HG03457 (cell line): ENCODE data around the gene KLHL3.

ENCODE experiments used
- ATAC-seq: cut with Tn5 transposase; IDR thresholded peaks from one replicate; pipeline ENCODE4 v1.9.1; 2021; ENCODE audit warnings: moderate number of reproducible peaks; ENCODE audit not compliant: unreplicated experiment

Gene KLHL3

GRCh38 chr5:137612576-137612975, 123.3 kb downstream of the KLHL3 start:
- no peak for ATAC-seq

DNA sequence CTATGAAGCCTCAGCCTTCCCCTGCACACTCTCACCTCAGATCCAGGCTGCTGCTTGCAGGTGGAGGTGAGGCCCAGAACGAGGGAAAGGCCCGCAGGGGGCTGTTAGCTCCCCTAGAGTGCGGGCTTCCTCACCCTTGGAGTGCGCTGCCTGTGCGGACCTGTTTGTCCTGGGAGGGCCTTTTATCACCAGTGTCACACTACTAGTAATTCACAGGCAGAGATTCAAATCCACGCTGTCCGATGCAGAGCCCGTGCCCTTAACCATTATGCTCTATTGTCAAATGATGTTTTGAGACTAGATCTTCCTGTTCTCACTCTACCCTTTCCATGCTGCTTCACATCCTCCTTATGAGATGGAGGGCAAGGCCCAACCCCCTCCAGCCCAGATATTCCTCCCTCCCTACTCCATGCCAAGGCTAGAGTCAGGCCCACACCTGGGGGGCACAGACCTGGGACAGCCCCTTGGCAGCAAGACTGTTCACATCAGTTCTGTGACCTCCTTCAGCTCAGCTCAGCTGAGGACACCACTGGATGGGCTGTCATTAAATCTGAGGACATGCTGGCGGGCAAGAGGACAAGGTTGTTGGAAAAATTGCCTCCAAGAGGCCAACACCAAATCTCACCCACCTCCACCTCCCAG, 124.0 kb downstream of the KLHL3 start:
- ATAC-seq, result no peak

GRCh38 chr5:137611011-137611580, 124.8 kb downstream of the KLHL3 start:
- no peak for ATAC-seq

DNA sequence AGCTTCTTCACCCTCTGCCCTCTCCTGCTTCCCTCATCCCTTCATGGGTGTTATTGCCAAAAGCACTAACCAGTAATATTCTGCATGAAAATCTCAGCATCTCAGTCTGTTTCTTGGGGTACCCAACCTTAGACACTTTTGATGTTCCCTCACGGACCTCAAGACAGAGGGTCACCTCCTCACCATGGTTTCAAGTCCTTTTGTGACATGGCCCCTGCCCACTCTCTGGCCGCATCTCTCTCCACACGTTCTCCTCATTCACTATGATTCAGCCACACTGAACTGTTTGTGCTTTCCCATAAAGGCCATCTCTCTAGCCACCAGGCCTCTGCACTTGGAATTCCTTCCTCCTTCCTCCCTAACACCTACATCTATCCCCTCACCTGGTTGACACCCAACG, 125.3 kb downstream of the KLHL3 start:
- no peak for ATAC-seq

GRCh38 chr5:137609127-137609526, 126.8 kb downstream of the KLHL3 start:
- no peak for ATAC-seq

GRCh38 chr5:137607771-137608170, 128.1 kb downstream of the KLHL3 start:
- ATAC-seq, result no peak

DNA sequence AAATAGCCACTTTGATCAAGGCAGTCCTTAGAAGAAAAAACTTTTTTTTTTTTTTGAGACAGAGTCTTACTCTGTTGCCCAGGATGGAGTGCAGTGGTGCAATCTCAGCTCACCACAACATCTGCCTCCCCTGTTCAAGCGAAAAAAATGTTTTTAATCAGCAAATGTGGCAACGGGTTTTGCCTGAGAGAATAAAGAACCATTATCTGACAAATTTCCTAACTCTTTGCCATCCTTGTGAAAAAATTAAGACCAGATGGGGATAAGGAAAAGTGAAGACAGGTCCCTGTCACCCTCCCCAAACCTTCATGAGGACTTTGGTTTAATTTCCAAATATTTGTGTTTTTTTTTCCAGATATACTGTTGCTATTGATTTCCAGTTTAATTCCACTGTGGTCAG, 129.5 kb downstream of the KLHL3 start:
- ATAC-seq, result no peak

DNA sequence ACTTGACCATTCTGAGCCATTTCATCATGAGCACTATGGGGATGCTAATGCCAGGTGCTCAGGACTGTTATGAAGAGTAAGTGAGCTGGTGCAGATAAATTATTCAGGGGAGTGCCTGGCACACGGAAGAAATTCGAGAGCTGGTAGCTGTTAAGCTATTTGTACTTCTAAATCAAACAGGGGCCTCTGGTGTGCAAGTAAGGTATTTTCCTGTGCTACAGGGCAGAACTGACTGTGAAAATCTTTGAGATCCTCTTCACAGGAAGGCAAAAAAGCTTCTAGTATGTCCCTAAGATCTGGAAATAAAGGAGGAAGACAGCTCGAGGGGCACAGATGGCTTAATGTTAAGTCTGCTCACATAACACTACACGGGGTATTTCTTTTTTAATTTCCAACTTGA, 130.5 kb downstream of the KLHL3 start:
- no peak for ATAC-seq

DNA sequence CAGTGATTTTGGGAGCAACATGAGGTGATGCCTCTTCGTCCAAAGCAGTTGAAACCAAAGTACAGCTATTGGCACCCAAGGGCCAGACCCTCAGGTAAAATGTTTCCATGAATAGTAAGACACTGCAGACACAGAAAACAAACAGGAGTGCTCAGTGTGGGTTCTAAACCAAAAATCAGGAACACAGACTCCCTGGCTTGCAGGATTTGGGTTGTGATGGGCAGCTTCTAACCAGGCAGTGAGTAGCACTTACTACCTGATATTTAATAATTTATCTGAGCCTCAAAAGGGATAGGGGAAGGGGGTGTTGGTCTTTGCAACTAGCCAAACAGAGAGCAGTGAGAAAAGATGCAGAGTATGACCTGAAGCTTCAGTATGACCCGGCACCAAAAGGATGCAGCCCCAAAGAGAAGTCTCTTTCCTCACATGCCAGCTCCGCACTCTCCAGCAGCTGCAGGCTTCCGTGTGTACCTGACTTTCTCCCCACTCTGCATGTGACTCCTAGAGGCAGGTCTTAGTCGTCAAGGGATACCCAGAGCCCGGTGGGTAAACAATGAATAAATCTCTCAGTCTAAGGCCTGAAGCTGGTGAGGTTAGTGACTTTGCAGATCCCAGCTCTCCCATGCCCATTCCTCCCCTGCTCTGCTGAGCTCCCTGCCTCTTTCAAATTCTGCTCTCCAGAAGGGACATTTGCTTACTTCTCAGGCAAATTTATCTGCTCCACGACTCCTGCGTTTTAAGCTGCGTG, 131.4 kb downstream of the KLHL3 start:
- no peak for ATAC-seq

DNA sequence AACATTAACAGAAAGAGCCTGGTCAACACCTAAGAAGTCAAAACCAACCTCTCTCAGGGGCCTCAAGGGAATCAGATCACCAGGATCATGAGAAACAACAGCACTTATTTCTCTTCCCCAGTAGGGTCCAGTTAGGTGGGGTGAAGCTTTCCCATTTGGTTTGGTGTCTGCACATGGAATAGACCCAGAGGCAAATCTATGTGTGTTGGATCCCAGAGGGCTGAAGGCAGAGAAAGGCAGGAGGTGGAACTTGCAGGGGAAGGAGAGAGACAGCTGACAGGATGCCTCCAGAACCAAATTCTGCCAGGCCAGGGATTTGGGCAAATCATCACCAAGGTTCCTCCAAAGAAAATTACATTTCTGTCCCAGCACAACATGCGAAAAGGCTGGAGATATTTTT, 132.0 kb downstream of the KLHL3 start:
- ATAC-seq, result no peak

GRCh38 chr5:137603356-137603755, 132.5 kb downstream of the KLHL3 start:
- ATAC-seq, result no peak

GRCh38 chr5:137602721-137603273, 133.1 kb downstream of the KLHL3 start:
- no peak for ATAC-seq

- no peak for ATAC-seq
These were observed 135.0 kb downstream of the KLHL3 start for GRCh38 chr5:137600721-137601360.

- ATAC-seq, result no peak
These were observed 136.4 kb downstream of the KLHL3 start for GRCh38 chr5:137599457-137599856.

DNA sequence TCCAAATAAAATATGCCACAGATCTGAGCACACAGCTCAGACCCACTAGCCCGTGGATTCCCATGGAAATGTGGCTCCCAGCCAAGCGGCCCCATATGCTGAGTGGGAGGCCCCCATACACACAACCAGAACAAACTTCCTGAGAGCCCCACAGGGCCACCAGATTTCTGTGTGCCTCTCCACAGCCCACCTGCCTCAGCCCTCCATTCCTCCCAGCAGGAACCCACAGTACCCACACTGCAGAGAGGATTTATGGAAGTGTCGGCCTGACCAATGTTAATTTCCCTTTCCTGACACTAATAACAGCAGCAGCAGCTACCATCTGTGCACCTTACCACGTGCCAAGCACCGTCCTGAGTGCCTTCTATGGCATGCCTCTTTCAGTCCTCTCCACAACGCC, 137.5 kb downstream of the KLHL3 start:
- ATAC-seq, result no peak

DNA sequence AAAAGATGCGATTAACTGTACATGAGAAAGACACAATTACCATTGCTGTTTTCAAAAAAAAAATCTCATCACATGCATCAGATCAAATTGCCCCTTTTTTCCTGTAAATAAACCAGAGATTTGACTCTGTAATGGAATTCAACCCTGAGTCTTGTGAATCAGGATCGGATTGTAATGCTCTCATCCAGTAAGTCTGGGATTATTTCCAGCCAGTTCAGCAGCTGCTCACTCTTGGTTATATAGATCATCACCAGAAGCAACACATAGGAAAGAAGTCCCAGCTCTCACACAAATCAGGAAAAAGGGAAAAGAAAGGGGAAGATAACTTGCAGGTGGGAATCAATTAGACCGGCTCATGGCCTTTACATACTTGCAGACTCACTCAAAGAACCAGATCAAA, 138.9 kb downstream of the KLHL3 start:
- ATAC-seq, result no peak

- no peak for ATAC-seq
These were observed 140.4 kb downstream of the KLHL3 start for GRCh38 chr5:137595396-137596079.

GRCh38 chr5:137594717-137595116, 141.2 kb downstream of the KLHL3 start:
- ATAC-seq, result no peak

GRCh38 chr5:137592317-137592716, 143.6 kb downstream of the KLHL3 start:
- no peak for ATAC-seq

DNA sequence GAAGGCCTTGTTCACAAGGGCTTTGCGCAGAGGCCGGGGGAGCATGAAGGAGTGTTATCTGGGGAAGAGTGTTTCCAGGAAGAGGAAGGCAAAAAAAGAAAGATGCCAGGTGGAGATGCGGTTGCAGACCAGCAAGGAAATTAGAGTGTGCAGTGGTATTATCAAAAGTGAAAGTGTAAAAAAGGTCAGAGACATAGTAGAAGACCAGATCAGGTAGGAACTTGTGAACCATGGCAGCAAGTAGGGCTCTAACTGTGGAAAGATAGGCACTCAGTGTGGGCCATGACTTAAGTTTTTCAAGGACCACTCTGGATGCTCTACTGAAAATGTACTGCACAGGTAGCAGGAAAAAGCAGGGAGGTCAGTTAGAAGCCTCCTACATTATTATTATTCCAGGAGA, 146.7 kb downstream of the KLHL3 start:
- no peak for ATAC-seq

DNA sequence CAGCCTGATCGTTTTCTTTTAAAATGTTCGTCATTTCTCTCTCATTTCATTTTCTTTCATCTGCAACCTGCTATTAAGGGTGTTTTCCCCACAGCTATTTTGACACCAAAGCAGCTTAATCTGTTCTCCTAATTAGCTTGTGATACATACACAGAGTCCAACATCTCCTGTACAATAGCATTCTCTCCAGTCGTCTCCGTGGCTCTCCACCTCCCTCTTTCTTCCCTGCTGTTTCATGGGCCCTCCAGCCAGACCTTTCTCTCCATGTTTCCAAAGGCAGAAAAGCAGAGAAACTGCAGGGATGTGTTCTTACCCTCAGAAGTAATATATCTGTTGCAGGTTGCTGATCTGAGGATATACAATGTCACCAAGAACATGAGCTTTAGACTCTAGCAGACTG, 148.0 kb downstream of the KLHL3 start:
- no peak for ATAC-seq
